C4-2B (cell line): Measurements from ENCODE around the gene SHC1.

Experiments
- H3K27ac ChIP-seq: fragments of 450-650 bp; 2 replicates; pipeline ENCODE4 v1.5.1; 2017
- ZFX ChIP-seq: fragments of 450-650 bp; IDR thresholded peaks from 2 replicates; pipeline ENCODE4 v1.6.1; 2017
- TF ChIP-seq, protein P1 (sequence below): fragments of 450-650 bp; conservative IDR thresholded peaks from 2 replicates; pipeline ENCODE4 v1.5.1; 2017; ENCODE audit warnings: mild to moderate bottlenecking

SHC1 gene

DNA sequence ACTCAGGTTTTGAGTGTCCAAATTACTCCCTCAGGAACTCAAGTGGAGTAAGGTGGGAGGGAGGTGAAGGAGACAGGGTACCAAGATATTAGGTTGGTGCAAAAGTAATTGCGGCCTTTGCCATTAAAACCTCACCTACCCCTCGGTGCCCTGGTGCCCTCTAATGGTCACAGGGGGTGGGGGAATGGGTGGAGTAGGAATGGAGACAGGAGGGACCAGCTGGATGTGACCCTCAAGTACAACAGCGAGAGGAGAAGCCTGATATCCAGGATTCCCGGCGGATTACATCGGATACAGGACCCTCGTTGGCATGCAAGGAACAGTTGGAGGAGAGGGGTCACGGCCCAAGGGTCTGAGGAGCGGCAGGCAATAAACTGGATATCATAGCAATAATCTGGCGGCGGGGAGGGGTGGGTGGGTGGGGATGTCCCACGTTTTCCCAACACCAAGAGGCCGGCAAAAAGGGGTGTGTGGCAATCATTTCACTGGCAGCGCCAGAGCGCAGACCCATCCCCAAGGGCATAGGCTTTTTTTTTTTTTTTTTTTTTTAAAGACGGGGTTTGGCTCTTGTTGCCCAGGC is 27.7 kb upstream of the SHC1 start:
- TF ChIP-seq, protein P1, sequence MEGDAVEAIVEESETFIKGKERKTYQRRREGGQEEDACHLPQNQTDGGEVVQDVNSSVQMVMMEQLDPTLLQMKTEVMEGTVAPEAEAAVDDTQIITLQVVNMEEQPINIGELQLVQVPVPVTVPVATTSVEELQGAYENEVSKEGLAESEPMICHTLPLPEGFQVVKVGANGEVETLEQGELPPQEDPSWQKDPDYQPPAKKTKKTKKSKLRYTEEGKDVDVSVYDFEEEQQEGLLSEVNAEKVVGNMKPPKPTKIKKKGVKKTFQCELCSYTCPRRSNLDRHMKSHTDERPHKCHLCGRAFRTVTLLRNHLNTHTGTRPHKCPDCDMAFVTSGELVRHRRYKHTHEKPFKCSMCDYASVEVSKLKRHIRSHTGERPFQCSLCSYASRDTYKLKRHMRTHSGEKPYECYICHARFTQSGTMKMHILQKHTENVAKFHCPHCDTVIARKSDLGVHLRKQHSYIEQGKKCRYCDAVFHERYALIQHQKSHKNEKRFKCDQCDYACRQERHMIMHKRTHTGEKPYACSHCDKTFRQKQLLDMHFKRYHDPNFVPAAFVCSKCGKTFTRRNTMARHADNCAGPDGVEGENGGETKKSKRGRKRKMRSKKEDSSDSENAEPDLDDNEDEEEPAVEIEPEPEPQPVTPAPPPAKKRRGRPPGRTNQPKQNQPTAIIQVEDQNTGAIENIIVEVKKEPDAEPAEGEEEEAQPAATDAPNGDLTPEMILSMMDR: no peak
- TF ChIP-seq ZFX: no peak

DNA sequence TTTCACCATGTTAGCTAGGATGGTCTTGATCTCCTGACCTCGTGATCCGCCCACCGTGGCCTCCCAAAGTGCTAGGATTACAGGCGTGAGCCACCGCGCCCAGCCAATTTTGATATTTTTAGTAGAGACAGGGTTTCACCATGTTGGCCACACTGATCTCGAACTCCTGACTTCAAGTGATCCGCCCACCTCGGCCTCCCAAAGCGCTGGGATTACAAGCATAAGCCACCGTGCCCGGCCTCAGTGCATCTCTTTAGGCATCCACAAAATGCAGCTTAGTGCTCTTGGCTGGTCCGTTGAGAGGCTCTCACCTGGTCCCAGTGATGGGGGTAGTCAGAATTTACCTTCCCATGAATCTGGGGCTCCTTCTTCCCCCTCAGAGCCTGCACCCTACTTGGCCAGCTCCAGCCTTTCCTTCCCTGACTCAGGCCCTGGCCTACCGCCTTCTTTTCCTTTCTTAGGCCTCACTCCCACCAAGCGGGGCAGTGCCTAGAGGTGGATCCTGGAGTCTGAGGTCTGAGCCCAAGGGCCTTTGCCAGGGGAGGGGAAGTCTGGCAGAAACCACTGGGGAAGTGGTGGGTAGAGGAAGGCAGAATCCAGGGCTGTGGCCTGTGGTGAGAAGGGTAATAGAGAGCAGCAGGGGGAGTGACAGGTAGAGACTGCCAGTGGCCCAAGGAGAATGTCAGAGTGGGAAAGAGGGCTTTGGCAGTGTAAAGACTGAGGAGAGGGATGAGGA is 26.6 kb upstream of the SHC1 start:
- TF ChIP-seq, protein P1: no peak
- TF ChIP-seq ZFX: no peak
- H3K27ac ChIP-seq: peak overlapping the region; percentile 10

More for the DNA sequence above, 27.7 kb upstream of the SHC1 start:
- H3K27ac ChIP-seq: no peak overlapping the region; the same call in 1 of the 2 replicates

DNA sequence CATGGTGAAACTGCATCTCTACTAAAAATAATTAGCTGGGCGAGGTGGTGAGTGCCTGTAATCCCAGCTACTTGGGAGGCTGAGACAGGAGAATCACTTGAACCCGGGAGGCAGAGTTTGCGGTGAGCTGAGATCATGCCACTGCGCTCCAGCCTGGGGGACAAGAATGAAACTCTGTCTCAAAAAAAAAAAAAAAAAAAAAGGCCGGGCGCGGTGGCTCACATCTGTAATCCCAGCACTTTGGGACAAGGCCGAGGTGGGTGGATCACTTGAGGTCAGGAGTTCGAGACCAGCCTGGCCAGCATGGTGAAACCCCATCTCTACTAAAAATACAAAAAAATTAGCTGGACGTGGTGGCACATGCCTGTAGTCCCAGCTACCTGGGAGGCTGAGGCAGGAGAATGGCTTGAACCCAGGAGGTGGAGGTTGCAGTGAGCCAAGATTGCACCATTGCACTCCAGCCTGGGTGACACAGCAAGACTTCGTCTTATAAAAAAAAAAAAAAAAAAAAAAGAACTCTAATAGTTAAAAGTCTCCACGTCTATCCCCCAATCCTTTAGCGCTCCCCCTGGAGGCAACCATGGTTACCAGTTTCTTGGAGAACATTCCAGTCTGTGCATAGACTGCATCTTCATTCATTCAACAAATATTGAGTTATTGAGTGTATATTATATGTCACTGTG is 24.9 kb upstream of the SHC1 start:
- H3K27ac ChIP-seq: peak overlapping the region; percentile 1; the same call in 1 of the 2 replicates
- TF ChIP-seq, protein P1: peak; percentile 72

DNA sequence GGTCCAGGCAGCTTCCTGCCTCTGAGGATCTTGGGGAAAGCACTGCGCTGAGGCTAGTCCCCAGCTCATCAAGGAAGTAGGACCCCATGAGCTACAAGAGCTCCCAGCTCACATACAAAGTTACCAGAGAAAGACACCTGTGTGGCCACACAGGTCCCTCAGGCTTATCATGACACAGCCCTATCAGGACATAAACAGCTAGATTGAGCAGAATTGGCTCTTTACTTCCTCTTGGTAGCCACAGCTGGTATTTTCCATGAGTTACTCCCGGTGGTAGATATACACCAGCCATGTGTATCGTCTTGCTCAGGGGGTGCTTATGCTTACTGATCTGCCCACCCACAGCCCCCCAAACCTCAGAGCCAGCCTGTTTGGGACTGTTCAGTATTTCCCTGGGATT is 24.0 kb upstream of the SHC1 start:
- H3K27ac ChIP-seq: no peak overlapping the region
- no peak for TF ChIP-seq ZFX
- TF ChIP-seq, protein P1: no peak

DNA sequence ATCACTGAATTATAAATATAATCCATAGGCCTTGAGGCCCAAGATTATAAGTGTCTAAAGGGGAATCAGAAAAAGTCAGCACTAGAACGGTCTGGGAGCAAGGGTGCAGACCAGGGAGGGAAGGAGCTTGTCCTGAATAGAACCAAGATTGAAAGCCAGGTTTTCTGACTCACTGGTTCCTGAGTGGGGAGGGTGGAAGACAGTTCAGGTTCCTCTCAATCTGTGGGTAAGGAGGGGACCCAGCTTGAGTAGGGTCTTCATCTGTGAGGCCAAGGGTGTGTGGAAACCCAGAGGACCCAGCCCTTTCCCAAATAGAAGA is 23.7 kb upstream of the SHC1 start:
- TF ChIP-seq, protein P1: no peak
- TF ChIP-seq ZFX: no peak
- no peak overlapping the region for H3K27ac ChIP-seq

DNA sequence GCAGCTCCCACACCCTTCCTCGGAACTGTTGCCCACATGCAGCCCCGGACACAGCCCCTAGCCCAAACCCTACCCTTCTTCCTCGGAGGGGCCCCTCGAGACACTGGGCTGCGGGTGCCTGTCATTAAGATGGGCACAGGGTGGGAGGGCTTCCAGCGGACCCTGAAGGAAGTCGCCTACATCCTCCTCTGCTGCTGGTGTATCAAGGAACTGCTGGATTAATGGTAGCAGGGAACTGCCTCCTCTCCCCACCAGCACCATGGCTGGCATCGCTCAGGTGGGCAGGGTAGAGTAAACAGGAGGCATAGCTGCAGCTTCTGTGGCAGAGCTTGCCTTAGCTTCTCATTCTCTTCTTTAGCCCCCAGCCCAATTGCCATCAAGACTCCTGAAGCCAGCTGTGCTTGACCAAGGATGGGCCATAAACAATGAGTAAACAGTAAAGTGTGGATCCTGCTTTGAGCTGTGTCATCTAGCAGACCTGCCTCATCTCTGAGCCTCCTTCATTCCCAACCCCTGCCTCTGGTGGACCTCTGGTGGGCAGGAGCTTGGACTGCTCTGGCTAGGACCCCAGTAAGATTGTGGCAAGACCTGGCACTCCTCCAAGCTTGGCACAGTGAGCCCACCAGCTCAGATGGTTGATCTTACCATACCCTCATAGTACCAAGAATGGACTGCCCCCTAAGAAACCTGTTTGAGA is 23.2 kb upstream of the SHC1 start, which contains the start of gene LENEP:
Gene LENEP (plus strand): TSS at position 15 of the 697 bp plus-strand sequence. CDS start 22 bp downstream, at position 37.
- no peak within 1 kb of the TSS for H3K27ac ChIP-seq
- TF ChIP-seq, protein P1: no peak
- no peak for TF ChIP-seq ZFX
